Tongue (tissue), 2 donors: ENCODE measurements around the gene DOLPP1. TPM values are rescaled to one million over a fixed set of nuclear protein-coding genes. Genes with fewer than 3 reads are reported as not detected.

ENCODE experiments used
- DNase-seq: peaks from one replicate; pipeline ENCODE4 v3.0.0-alpha.2; 2015
- total RNA-seq: library from RNA; depleted of rRNA; stranded (reverse); fragments of >200 nt; gene quantifications from one replicate; pipeline ENCODE4 v1.2.3, GENCODE V29; 2014

Gene DOLPP1
- total RNA-seq, 1 donor from 2014 or later, result 9.9 TPM

DNA sequence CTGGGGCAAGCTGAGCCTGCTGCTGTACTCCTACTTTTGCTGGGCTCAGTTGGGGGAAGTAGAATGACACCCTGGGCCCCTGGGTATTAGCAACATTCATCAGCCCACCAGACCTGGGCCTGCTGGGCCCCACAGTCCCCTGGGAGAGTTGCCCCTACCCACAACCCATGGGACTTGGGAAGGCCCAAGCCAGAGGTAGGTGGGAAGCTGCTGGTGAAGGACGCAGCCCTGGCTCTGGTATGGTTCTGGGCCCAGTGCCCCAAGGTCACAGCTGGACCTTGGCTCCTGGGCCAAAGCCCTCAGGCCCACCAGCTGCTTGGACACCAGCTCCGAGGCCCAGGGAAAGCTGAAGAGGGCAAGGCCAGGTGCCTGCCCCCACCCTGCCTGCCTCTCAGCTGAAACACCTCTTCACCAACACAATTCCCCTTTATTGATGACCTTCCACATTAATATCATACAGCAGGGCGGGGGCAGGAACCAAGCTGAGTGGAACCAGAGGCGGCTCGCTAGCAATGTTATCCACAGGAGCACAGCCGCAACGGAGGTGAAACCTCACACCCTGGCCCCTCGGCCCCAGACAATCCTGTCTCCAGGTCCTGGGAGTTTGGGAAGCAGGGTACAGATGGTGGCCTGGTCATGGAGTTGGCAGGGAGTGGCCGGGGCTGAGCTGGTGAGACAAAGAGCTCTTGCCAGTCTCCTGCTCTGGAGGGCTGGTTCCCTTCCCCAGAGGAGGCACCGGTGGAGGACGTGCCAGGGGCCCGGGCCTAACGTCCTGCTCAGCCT lies 13.7 kb downstream of the DOLPP1 start:
- no peak for DNase-seq

DNA sequence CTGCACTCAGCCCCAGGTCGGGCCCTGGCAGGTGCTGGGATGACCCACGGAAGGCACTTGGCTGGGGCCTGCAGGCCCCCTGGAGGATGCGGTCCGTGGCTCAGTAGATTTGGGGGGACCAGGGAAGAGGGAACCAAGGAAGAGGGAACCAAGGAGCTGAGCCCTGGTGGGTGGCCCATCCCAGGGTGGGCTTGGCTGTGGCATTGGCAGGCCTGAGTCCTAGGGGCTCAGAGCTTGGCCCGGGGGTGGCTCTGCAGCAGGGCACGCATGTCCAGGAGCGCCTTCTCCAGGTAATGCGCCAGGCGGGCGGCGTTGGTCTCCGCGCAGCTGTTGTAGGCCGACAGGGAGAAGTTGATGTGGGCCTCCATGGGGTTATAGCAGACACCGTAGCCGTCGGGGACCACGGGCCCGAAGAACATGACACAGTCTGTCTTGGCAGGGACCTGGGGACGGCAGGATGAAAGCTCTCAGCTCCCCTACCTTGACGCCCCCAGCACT lies 14.3 kb downstream of the DOLPP1 start:
- no peak for DNase-seq

DNA sequence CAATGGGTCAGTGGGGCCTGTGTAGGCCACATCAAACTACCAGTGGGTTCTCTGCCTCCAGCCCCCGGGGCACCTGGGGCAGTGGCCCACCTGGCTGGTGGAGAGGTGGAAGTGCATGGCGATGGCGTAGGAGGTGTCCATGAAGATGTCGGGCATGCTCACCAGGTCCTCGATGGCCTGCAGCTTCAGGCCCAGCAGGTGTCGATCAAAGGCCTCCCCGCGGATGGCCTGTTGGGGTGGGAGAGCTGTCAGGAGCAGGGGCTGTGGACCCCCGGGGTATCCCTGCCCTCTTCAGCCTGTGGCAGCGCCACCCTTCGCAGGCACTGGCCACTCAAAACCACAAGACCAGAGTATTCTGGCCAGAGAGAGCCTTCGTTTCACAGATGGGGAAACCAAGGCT lies 15.0 kb downstream of the DOLPP1 start:
- no peak for DNase-seq

DNA sequence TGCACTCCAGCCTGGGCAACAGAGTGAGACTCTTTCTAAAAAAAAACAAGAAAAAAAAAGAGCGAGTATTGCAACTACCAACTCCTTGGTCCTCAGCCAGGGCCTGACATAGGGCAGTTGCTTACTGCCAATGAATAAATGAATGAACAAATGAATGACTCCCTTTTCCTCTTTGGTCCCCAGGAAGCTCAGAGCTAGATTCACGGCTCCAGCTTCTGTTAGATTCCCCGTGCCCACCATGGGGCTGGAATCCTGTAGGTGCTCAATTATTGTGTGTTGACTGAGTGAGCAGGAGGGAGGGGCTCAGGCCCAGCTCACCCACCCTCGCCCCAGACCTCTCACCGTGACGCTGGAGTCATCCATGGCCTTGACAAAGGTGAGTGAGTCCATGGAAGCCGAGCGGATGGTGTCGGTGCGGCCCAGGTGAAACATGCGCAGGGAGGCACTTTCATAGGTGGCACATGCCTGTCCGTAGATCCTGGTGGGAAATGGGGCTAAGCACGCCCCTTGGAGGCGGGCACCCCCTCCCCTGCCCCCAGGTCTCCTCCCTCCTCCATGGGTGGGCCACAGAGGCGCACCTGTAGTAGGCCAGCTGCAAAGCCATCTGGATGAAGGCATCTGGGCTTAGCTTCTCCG lies 16.9 kb downstream of the DOLPP1 start:
- no peak for DNase-seq

DNA sequence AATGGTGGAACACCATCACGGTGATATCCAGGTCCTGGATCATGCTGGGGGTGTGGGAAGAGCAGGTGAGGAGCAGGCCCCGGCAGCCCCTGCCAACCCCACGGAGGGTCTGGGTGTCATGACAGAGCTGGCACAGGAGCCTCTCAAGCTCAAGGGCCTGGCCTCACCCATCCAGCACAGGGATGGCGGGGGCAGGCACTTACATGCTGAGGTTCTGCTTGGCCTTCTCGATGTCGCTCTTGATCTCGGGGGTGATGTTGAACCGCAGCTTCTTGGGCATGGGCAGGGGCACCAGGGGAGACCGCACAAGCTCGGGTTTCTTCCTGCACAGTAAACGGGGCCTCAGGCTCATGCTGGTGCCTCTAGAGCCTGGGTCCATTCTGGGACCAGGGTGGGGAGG lies 17.4 kb downstream of the DOLPP1 start:
- no peak for DNase-seq

DNA sequence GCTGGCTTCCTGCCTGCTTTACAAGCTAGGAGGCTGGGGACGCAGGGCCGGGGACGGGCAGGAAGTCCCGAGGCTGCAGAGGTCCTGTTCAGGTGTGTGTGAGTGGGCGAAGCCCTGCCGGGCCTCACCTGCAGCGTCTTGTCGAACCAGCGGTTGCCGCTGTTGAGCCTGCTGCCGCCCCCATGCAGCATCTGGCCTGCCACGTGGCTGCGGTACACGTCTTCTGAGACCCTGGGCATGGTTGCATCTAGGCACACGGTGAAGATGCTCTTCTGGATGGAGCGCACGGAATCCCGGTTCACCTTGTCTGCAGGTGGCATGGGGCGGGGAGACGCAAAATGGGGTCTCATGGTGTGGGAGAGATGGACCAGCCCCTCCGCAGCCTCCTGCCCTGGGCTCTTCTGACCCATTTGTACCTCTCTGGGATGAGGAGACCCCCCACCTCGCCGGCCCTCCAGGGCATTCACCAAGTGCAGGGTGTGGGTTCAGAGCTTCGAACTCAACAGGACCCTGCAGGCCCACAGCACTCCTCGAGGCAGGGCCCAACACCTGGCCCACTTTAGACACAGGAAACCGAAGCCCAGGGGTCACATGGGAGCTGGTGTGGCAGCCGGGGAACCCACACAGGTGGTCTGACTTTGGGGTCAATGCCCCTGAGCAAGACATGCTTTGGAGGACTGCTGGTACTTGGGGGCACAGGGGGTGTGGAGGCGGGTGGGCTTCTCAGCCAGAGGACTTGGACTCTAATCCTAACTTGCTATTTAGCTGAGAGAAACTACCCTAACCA lies 19.7 kb downstream of the DOLPP1 start:
- no peak for DNase-seq

DNA sequence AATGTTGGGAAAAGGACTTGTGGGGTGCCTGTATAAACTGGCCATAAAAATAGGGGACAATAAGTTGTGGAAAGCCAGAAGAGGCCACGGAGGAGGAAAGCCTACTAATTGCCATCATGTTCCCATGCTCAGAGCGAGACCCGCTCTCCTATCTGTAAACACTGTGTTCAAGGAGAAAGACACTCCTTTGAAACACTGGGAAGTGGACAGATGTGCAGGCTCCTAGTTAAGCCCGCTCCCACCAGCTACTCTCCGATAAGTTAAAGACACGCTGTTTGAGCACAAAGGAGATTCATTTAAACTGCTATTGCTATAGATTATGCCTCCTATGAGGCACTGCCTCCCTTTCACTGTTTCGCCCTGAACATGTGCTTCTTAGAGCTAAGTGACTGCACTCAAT lies 20.4 kb downstream of the DOLPP1 start:
- no peak for DNase-seq

DNA sequence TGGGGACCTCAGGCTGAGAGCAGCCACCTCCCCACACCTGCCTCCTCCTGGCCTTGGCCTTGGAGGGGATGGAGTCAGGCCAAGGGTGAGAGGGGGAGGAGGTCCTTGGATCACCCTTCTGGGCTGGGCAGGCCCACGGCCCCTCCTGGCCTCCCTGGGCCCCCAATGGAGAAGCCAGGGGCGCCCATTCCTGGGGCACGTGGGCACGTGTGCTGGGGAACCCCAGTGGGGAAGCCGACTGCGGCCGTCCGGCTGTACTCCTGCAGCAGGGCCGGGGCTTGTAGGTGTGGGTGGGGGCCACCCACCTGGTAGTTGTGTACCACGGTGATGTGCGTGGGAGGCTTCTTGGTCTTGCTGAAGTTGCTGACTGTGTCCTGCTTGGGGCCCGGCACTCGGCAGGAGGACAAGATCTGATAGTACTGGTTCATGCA lies 21.2 kb downstream of the DOLPP1 start:
- no peak for DNase-seq

DNA sequence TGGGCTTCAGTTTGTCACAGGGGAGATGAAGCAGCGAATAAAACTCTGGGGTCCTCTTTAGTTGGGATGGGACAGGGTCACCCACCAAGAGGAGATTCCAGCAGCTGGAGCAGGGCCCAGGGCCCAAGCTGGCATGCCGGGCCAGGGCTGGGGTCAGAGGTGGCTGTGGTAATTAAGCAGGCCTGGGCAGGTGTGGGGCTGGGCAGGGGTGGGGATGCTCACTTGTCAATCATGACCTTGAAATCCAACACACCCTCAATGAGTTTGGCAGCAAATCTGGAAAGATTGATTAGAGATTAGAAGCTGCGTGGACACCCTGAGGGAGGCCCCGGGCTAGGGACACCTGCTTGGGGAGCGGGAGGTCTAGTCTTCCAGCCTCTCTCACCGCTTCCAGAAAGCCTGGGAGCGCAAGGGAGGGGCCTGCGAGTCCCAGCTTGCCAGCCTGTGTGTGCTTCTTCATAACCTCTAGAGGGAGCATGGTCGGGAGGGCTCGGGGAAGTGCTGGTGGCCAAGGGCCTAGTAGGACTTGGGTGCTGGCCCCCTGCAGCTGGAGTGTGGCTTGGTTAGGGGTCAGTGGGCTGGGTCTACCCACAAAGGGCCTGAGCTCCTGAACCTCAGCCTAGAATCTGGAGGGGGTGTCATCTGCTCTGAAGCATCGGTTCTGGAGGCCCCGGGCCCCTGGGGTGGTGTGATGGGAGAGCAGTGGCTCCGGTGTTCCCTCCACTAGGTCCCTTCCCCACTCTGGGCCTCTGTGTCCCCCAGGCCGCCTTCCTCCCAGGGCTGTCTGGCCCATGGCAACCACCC lies 22.1 kb downstream of the DOLPP1 start:
- peak; percentile 56 for DNase-seq

DNA sequence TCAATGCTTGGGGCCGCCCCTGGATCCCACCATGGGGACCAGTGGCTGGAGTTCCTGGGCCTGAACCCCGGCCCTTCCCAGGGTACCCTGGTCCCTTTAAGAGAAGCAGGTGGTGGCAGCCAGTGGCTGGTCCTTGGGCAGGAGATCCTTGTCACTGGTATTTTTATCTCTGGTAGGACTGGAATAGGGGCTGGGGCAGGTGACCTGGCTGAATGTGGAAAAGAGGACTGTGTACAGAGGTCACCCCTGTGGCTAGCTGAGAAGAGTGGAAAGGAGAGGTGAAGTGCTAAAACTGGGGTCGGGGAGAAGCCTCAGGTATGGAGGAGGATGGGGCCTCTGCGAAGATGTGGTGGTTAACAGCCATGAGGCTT lies 22.7 kb downstream of the DOLPP1 start:
- DNase-seq, result no peak

DNA sequence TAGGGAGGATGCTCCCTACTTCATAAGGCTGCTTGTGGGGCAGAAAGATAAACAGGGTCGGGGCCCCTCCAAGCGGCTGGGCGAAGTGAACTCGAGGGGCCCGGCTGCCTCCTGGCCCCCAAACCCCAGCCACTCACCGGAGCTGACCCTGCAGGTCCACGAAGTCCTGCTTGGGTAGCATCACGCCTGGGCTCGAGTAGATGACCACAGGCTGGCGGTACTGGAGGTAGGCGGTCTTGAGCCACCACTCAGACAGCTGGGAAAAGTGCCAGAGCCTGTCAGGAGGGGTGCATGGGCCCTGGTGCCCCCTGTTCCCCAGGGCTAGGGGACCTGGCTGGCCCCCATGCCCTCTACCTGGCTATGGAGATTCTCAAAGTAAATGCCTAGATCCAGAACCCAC lies 23.1 kb downstream of the DOLPP1 start:
- DNase-seq, result no peak

DNA sequence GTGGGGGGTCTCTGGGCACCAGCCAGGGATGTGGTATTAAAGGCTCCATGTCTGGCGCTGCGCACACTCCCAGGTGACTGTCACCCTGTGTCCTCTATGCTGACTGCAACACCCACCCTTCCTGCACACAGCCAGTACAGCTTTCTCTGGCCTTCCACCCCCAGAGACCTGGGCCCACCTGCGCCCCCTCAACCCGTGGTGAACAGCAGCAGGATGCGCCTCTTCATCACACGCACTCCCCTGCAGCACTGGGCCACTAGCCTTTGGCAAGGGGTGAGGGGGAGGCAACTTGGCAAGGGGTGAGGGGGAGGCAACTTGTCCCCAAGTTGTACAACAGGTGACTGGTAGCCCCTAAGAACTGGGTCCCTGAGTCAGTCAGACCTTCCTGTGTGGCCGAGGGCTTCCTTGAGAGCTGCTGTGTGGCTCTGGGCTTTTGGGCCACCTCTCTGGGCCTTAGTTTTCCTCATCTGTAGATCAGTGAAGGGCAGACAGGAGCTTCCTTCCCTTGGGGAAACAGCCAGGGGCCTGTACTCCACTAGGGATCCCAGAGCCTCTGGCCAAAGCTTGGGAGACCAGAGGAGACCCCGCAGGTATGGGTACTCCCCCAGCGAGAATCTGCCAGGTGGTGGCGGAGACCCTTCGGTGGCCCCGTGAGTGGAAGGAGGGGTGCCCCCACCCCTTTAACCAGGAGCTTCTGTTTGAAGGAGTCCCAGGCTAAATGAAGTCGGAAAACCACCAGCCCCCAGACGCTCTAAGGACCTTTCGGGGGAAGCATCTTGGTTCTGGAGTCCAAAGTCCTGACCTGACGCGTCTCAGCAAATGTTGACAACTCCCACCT lies 25.2 kb downstream of the DOLPP1 start:
- DNase-seq, result no peak

DNA sequence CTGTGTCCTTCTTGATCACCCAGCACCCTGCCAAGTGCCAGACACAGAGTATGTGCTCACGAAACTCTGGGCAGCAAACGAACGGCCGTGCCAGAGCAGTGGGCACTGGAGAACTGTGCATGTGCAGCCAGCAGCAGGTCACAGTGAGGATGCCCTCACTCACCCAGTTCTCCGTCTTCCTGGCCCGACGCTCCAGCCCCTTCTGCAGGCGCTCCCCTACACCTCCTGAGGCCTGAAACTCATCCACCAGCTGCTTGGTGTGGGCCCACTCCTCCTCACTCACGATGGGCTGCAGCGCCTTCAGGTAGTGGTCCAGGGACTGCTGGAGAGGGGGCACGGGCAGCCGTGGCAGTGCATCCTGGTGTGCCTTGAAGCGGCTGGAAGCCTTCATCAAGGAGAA lies 26.7 kb downstream of the DOLPP1 start:
- no peak for DNase-seq

DNA sequence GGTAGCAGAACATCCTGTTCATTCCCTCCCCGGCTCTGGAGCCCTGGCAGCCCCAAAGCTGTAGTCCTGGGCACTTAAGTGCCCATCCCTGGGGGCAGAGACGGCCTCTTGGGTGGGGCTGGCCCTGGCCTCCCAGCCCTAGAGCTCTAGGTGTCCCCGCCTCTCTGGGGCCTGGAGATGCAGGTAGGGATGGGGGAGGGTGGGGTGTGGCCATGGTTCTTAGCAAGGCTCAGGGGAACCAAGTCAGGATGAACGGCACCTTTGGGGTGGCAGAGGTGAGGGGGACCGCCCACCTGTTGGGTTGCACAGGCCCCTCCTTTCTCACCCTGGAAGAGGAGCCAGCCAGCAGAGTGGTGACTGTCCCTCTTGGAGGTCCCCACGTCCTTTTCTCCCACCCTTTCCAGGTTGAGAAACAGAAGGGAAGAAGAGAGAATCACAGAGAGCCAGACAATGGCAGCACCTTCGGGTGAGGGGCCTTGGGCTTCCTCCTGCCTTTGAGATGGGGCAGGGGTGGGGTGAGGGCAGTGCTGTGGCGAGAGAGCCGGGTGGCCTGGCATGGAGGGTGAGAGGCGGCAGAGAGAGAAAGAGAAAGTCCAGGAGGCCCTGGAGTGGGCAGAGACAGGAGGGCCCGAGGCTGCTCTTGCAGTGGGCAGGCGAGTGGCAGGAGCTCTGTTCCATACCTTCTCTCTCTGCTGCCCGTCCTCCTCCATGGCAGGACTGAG lies 27.3 kb downstream of the DOLPP1 start:
- no peak for DNase-seq

DNA sequence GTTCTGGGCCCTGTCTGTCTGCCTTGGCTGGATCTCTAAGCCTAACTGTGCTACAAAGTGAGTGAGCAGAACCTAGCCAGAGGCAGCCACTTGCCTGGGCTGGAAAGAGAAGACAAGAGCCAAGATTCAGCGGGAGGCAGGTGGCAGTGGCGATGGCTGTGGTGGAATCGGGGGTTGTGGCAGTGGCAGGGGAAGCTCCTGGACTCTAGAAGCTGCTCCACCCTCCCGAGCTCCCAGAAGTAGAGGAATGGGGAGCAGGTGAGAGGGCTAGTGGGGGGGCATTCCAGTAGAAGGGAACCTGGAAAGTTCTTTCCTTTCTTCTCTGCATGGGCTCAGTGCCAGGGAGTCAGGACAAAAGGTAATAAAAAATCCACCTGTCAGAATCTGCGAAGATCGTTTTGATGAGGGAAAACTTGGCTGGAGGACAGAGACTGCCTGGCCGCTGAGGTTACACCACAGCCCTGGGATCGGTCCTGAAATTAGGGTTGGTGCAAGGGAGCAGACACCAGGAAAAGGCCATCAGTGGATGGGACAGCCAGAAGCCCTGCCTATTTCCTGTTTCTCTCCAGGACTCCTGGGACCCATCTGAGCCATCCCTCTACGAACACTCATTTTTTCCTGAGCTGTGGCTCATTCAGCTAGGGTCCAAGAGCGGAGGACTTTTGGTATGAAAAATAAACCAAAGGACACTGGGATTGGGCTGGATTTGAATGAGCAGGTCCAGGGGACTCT lies 28.1 kb downstream of the DOLPP1 start:
- no peak for DNase-seq

DNA sequence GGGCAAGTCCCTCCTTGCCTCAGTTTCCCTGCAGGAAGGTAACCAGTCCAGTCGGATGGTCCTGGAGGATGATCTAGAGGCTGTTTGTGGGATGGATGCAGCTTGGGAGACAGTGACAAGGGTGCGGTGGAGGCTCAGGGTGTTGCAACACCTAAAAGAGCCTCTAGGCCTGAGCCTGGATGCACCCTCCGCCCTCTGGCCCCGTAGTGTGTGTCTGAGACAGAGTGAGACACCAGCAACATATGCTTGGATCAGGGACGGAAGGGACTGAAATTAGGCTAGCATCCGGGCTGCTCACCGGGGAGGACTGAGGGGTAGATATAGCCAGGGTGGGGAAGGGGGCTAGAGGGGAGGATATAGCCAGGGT lies 28.6 kb downstream of the DOLPP1 start:
- no peak for DNase-seq

DNA sequence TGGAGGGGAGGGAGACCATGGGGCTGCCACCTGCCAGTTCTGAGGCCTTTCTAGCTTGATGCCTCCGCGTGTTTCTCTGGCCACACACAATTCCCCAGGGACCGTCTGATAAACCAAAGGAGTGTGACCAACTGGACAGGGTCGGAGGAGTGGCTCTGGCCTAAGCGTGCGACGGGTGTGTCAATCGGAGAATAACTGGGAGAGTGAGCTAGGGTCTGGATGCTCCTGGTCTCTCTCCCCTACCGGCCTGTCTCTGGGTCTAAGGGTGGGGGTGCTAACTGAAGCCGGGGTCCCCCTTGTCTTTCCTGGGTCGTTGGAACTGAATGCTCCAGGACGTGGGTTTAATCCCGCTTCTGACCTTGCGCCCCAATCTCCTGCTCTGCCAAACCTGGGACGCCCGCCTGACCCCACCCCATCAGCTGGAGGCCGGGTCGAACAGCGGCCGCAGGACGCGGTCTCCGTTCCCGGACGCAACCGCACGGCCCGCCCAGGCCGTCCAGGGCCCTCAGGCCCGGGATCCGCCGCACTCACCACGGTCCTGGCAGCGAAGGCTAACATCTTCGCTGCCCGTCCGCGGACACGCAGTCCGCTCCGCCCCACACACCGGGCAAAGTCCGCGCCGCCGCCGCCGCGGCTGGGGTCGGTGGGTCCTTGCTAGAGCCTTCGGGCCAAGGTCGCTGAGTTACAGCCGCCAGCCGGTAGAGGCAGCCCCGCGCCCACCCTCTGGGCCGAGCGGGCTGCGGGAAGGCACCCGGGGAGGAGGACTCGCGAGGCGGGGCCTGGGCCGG lies 29.2 kb downstream of the DOLPP1 start:
- peak; percentile 33 for DNase-seq

DNA sequence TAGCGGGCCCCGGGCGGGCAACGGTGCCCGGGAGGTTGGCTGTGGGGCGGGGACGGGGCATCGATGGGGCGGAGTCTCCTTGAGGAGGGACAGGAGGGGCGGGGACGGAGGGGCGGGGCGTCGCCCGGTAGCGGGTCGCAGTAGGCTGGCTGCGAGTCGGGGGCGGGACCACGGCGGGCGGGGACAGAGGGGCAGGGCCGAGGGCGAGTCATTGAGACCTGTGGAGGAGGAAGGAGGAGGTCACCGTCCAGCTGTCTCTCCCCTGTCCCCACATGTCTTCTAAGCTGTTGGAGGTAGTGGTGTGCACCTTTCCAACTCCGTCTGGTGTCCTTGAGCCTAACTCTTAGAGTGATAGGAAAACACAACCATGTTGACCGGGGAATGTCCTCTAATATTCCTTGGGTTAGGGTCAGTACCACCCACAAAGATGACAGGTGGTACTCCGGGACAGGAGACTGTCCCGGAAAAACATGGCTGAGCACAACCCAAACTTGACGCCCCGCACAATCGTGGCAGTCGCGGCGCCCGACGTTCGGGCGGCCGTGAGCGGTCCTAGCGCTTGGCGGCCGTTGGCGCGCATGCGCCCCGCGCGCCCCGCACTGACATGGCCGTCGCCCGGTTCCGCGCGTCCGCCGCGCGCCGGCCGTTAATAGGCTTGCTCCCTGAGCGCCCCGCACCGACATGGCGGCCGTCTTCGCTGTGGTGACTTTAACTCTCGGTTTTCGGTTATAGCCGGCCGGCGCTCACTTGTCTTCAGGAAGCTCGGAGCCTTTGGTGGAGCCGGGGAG lies 30.0 kb downstream of the DOLPP1 start, which contains the start of the genes CRAT and PTPA:
CRAT (minus strand) TSS at position 54 of the 788 bp plus-strand sequence. CDS start 284 bp downstream, outside the sequence.
PTPA (plus strand) TSS at position 676 of the 788 bp plus-strand sequence. CDS start 186 bp downstream, outside the sequence.
- peak; percentile 98 for DNase-seq
